Superior temporal gyrus (tissue), 1 donor: ENCODE results near the gene GNL1.

ENCODE experiments used
- DNase-seq: peaks from one replicate; pipeline ENCODE4 v3.0.0-alpha.2; 2016; ENCODE audit errors: extremely low spot score

Gene GNL1

GRCh38 chr6:30556066-30556905 lies at the start of gene GNL1:
TSS of gene GNL1 (minus strand) at chr6:30556489. CDS start at chr6:30556203, 286 bp downstream.
- peak; percentile 84 for DNase-seq

GRCh38 chr6:30603961-30604360 lies 47.7 kb upstream of the GNL1 start:
- DNase-seq: no peak

GRCh38 chr6:30601815-30602641 lies 45.7 kb upstream of the GNL1 start:
- DNase-seq: no peak

- no peak for DNase-seq
These were observed 45.1 kb upstream of the GNL1 start for GRCh38 chr6:30601436-30601814.

- no peak for DNase-seq
These were observed 44.2 kb upstream of the GNL1 start for GRCh38 chr6:30600451-30600961.

GRCh38 chr6:30599625-30600324 lies 43.5 kb upstream of the GNL1 start:
- no peak for DNase-seq

- DNase-seq: no peak
These were observed 42.8 kb upstream of the GNL1 start for GRCh38 chr6:30598912-30599624.

GRCh38 chr6:30597315-30598144 lies 41.2 kb upstream of the GNL1 start:
- DNase-seq: peak; percentile 86

- DNase-seq: no peak
These were observed 36.0 kb upstream of the GNL1 start for GRCh38 chr6:30592287-30592686.

GRCh38 chr6:30591008-30591407 lies 34.7 kb upstream of the GNL1 start:
- no peak for DNase-seq

- no peak for DNase-seq
These were observed 34.2 kb upstream of the GNL1 start for GRCh38 chr6:30590509-30590908.

- DNase-seq: no peak
These were observed 33.6 kb upstream of the GNL1 start for GRCh38 chr6:30589754-30590358.

- no peak for DNase-seq
These were observed 27.6 kb upstream of the GNL1 start for GRCh38 chr6:30583921-30584320.

GRCh38 chr6:30578051-30578450 lies 21.8 kb upstream of the GNL1 start:
- DNase-seq: no peak

- DNase-seq: no peak
These were observed 16.8 kb upstream of the GNL1 start for GRCh38 chr6:30573113-30573512.

- no peak for DNase-seq
These were observed 15.9 kb upstream of the GNL1 start for GRCh38 chr6:30572148-30572547.

- no peak for DNase-seq
These were observed 15.4 kb upstream of the GNL1 start for GRCh38 chr6:30571762-30572082.

GRCh38 chr6:30571075-30571761 lies 14.9 kb upstream of the GNL1 start, which contains the start of gene ABCF1:
TSS of gene ABCF1 (plus strand) at chr6:30571442. CDS start at chr6:30571488, 46 bp downstream.
- peak; percentile 97 for DNase-seq

- DNase-seq: no peak
These were observed 14.4 kb upstream of the GNL1 start for GRCh38 chr6:30570740-30571074.

GRCh38 chr6:30570263-30570662 lies 14.0 kb upstream of the GNL1 start:
- DNase-seq: peak; percentile 11
